WTC11 (cell line): Measurements from ENCODE around the gene PPP2R1B.

Experiments used
- GABPB1 ChIP-seq: sonication (generic); formaldehyde crosslinking; IDR thresholded peaks from 2 replicates; pipeline ENCODE4 v1.8.1; 2023; ENCODE audit warnings: mild to moderate bottlenecking, missing genetic modification reagents
- GRHL2 ChIP-seq: fragments of 250-450 bp; sonication (Bioruptor Pico); IDR thresholded peaks from 2 replicates; pipeline ENCODE4 v1.8.0; 2022; ENCODE audit warnings: mild to moderate bottlenecking, moderate library complexity; ENCODE audit not compliant: insufficient replicate concordance, severe bottlenecking
- NFATC4 ChIP-seq: fragments of 250-450 bp; sonication (Bioruptor Pico); IDR thresholded peaks from 2 replicates; pipeline ENCODE4 v1.9.0; 2021; ENCODE audit warnings: mild to moderate bottlenecking
- ZBTB21 ChIP-seq: sonication (generic); formaldehyde crosslinking; IDR thresholded peaks from 2 replicates; pipeline ENCODE4 v1.8.1; 2023; ENCODE audit warnings: mild to moderate bottlenecking, missing genetic modification reagents, borderline replicate concordance
- ZNF138 ChIP-seq: sonication (generic); formaldehyde crosslinking; conservative IDR thresholded peaks from 2 replicates; pipeline ENCODE4 v1.8.1; 2022; ENCODE audit warnings: mild to moderate bottlenecking, moderate library complexity, missing genetic modification reagents
- TF ChIP-seq, protein P1 (sequence below): sonication (generic); formaldehyde crosslinking; IDR thresholded peaks from 2 replicates; pipeline ENCODE4 v1.8.0; 2022; ENCODE audit warnings: mild to moderate bottlenecking, missing genetic modification reagents
- TF ChIP-seq, protein P2 (sequence below): fragments of 200-600 bp; IDR thresholded peaks from 2 replicates; pipeline ENCODE4 v1.8.0; 2022; ENCODE audit warnings: antibody characterized with exemption
- TF ChIP-seq, protein P3 (sequence below): sonication (generic); formaldehyde crosslinking; IDR thresholded peaks from 2 replicates; pipeline ENCODE4 v1.8.1; 2023; ENCODE audit warnings: mild to moderate bottlenecking, missing genetic modification reagents, moderate library complexity
- TF ChIP-seq, protein P4 (sequence below): sonication (generic); formaldehyde crosslinking; IDR thresholded peaks from 2 replicates; pipeline ENCODE4 v1.8.1; 2023; ENCODE audit warnings: mild to moderate bottlenecking, moderate library complexity, missing genetic modification reagents

DNA sequence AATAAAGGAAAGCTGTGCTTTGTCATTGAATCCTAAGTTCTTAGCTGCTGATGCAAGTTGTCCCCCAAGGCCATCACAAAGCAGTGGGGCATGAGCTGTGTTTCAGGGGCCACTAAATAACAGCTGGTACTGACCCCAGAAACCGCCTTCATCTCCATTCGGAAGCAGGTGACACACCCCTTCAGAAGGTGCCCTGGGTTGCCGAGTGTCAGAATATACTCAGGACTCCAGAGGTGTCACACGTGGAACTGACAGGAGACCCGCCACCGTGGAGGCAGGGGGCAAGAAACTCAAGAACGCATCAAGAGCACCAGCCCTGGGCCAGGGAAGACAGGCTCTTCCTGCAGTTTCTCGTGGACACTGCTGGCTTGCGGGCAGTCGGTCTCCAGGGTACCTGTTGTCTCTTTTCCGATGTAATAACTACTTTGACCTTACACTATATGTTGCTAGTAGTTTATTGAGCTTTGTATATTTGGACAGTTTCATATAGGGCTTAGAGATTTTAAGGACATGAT, 41.5 kb downstream of the PPP2R1B start:
- TF ChIP-seq ZNF138 (CRISPR knock-in tag) (no peak), GABPB1 (CRISPR knock-in tag) (no peak), GRHL2 (no peak), ZBTB21 (CRISPR knock-in tag) (no peak), NFATC4 (CRISPR knock-in tag) (no peak)
- TF ChIP-seq, protein P1, sequence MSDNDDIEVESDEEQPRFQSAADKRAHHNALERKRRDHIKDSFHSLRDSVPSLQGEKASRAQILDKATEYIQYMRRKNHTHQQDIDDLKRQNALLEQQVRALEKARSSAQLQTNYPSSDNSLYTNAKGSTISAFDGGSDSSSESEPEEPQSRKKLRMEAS: no peak
- TF ChIP-seq, protein P2, sequence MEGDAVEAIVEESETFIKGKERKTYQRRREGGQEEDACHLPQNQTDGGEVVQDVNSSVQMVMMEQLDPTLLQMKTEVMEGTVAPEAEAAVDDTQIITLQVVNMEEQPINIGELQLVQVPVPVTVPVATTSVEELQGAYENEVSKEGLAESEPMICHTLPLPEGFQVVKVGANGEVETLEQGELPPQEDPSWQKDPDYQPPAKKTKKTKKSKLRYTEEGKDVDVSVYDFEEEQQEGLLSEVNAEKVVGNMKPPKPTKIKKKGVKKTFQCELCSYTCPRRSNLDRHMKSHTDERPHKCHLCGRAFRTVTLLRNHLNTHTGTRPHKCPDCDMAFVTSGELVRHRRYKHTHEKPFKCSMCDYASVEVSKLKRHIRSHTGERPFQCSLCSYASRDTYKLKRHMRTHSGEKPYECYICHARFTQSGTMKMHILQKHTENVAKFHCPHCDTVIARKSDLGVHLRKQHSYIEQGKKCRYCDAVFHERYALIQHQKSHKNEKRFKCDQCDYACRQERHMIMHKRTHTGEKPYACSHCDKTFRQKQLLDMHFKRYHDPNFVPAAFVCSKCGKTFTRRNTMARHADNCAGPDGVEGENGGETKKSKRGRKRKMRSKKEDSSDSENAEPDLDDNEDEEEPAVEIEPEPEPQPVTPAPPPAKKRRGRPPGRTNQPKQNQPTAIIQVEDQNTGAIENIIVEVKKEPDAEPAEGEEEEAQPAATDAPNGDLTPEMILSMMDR: no peak
- TF ChIP-seq, protein P3, sequence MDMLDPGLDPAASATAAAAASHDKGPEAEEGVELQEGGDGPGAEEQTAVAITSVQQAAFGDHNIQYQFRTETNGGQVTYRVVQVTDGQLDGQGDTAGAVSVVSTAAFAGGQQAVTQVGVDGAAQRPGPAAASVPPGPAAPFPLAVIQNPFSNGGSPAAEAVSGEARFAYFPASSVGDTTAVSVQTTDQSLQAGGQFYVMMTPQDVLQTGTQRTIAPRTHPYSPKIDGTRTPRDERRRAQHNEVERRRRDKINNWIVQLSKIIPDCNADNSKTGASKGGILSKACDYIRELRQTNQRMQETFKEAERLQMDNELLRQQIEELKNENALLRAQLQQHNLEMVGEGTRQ (CRISPR knock-in tag): no peak
- TF ChIP-seq, protein P4, sequence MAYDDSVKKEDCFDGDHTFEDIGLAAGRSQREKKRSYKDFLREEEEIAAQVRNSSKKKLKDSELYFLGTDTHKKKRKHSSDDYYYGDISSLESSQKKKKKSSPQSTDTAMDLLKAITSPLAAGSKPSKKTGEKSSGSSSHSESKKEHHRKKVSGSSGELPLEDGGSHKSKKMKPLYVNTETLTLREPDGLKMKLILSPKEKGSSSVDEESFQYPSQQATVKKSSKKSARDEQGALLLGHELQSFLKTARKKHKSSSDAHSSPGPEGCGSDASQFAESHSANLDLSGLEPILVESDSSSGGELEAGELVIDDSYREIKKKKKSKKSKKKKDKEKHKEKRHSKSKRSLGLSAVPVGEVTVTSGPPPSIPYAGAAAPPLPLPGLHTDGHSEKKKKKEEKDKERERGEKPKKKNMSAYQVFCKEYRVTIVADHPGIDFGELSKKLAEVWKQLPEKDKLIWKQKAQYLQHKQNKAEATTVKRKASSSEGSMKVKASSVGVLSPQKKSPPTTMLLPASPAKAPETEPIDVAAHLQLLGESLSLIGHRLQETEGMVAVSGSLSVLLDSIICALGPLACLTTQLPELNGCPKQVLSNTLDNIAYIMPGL (CRISPR knock-in tag): no peak
